ENCODE data around the gene GUCY1A2.
"Not testable (repeated sequence)": the region's sequence is repeated elsewhere in the genome, so short reads cannot be mapped to it uniquely, and the experiment has no call there.

GUCY1A2 gene, protein sequence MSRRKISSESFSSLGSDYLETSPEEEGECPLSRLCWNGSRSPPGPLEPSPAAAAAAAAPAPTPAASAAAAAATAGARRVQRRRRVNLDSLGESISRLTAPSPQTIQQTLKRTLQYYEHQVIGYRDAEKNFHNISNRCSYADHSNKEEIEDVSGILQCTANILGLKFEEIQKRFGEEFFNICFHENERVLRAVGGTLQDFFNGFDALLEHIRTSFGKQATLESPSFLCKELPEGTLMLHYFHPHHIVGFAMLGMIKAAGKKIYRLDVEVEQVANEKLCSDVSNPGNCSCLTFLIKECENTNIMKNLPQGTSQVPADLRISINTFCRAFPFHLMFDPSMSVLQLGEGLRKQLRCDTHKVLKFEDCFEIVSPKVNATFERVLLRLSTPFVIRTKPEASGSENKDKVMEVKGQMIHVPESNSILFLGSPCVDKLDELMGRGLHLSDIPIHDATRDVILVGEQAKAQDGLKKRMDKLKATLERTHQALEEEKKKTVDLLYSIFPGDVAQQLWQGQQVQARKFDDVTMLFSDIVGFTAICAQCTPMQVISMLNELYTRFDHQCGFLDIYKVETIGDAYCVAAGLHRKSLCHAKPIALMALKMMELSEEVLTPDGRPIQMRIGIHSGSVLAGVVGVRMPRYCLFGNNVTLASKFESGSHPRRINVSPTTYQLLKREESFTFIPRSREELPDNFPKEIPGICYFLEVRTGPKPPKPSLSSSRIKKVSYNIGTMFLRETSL

DNA sequence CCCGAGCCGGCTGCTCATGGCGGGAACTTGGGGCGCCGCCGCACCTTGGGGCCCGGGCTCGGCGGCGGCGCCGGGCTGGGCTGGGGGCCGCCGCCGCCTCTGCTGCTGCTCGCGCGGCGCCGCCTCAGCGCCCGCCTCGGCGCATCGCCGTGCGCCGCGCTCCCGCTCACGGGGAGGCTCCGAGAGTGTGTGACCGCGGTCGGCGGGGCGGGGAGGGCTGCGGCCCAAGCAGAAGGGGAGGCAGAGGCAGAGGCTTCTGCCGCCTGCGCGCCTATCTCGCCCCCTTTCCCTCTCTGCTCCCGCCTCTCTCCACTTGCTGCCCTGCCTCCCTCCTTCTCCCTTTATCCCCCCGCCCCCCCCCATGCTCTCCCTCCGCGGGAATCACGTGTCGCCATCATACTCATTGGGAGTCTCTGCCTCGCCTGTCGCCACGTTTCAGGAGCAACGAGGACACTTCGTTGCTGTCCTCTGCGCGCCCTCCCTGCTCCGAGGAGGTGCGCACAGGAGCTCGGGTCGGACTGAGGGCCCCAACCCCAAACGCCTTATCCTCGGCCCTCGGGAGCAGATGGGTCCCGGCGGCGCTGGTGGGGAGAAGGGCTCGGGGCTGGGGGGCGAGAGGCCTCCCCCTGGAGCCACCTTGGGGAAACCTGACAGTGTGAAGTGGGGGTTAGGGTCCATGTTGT, at the start of gene GUCY1A2:
Gene GUCY1A2, minus strand, starts transcription at position 258 of the 683 bp plus-strand sequence. CDS start 421 bp downstream, outside the sequence.
- no peak for DNase-seq

DNA sequence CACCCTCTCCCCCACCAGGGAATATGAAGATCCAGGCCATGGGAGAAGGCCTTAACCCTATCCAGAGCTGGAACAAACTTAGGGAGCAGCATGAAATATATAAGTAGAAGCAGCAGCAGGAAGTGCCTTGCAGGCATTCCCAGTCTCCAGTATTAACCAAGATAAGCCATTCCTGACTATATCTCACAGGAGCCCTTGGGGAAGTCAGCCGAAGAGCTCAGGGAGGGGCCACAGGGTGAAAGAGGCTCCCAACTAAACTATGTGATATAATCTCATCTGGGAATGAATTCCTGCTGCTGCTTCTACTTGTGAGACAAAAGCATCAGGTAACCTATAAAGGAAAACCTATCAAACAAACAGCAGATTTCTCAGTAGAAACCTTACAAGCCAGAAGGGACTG, 36.1 kb upstream of the GUCY1A2 start:
- no peak for DNase-seq

DNA sequence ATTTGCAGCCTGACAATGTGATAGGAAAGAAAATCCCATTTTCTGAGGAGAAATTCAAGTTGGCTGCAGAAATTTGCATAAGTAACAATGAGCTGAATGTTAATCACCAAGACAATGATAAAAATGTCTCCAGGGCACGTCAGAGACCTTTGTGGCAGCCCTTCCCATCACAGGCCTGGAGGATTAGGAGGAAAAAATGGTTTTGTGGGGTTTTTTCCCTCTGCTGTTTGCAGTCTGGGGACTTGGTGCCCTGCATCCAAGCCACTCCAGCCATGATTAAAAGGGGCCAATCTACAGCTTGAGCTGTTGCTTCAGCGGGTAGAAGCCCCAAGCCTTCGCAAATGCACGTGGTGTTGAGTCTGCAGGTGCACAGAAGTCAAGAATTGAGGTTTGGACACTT, 33.1 kb upstream of the GUCY1A2 start:
- DNase-seq = not testable (repeated sequence)

DNA sequence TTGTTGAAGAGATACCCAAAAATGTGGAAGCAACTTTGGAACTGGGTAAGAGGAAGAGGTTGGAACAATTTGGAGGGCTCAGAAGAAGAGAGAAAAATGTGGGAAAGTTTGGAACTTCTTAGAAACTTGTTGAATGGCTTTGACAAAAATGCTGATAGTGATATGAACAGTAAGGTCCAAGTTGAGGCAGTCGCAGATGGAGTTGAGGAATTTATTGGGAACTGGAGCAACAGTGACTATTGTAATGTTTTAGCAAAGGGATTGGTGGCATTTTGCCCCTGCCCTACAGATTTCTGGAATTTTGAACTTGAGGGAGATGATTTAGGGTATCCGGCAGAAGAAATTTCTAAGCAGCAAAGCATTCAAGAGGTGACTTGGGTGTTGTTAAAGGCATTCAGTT, 32.6 kb upstream of the GUCY1A2 start:
- DNase-seq = not testable (repeated sequence)

DNA sequence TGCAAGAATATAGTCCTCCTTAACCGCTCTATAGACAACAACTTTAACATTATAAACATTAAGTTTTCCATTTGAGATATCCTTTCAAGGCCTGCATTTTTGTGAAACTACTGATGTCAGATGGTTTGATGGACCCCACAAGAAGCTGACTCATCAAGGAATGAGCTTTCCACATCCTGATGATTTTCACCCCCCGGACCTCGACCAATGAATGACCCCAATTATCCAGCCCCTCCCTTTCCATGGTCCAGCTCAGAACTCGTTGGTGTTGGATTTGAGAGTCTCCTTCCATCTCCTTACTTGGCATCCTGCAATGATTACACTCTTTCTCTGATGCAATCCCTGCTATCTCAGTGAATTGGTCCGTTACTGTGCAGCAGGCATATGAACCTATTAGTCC, 31.8 kb upstream of the GUCY1A2 start:
- no peak for DNase-seq

DNA sequence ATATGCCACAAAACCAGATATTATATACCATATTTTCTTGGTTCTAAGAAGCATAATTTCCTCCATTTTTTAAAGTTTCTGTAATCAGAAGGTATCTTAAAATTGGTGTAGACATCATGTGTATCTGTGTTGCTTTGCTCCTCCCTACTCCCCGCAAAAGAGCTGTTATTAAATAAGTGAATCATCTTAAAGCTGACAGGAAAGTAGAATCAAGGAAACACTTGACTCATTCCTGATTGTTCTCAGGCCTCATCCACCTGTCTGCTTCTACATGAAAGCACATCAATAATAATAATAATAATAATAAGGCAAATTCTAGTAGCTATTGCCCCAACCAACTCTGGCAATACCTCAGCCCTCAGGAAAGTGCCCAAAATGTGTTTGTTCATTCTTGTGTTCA, 26.2 kb upstream of the GUCY1A2 start:
- no peak for DNase-seq

DNA sequence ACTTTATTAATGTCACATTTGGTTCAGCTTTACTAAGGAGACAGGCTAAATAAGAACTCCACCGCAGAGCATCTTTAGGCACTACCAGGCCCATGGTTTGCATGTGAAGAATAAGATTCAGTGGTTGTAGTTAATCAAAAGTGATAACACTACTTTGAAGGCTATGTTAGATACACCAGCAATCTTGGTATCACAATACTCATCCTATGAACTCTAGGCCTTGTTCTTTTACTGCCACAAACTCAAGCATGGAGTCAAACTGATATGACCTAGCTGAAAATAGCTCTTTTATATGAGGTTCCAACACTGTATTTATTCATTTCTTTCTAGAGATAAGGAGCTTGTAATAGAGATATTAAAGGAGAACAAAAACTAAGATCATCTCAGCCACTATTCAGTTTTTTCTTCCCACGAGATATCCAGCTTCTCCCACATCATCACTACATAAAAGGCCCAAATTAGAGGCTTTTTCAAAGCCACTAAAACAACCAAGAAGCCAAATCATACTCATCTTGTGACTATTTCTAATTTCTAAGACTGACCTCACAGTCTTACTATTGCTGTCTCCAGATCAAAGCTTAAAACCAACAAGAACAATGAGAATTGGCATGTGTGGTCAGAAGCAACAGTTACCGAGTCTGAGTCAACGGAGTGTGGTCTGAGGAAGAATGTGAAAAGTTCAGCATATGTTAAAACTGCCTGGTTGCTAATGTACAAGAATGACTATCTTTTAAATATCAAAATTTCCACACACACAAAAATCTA, 25.1 kb upstream of the GUCY1A2 start:
- DNase-seq = no peak

DNA sequence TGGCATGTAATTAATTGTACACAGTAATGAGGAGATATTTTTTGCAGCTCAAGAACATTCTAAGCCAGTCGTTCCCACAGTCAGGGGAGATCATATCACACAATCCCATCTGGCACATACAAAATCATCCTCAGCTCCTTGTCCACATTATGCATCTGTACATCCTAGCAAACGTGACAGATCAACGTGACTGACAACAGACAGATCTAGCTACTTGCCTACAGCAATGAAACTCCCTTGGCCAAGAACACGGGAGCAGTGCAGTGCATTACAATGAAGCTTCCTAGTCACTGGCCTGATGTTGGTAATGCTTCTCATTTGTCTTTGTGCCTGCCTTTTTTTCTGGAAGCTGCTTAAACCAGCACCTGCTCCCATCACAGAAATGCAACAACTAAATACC, 24.5 kb upstream of the GUCY1A2 start:
- peak; percentile 82 for DNase-seq

DNA sequence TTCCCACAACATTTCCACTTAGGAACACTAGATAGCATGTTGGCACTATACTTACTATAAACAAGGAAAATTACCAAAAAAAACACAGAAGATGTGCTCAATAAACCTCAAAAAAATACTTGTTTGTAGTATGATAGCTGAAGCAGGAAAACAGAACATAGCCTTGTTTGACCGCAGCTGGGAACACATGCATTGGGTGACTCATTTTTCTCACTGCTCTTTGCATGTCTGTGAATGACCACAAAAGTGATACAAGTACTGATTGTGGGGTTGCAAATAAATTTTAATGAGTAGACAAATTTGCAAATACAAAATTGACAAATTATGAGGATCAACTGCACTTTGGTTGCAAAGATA, 22.8 kb upstream of the GUCY1A2 start:
- no peak for DNase-seq

DNA sequence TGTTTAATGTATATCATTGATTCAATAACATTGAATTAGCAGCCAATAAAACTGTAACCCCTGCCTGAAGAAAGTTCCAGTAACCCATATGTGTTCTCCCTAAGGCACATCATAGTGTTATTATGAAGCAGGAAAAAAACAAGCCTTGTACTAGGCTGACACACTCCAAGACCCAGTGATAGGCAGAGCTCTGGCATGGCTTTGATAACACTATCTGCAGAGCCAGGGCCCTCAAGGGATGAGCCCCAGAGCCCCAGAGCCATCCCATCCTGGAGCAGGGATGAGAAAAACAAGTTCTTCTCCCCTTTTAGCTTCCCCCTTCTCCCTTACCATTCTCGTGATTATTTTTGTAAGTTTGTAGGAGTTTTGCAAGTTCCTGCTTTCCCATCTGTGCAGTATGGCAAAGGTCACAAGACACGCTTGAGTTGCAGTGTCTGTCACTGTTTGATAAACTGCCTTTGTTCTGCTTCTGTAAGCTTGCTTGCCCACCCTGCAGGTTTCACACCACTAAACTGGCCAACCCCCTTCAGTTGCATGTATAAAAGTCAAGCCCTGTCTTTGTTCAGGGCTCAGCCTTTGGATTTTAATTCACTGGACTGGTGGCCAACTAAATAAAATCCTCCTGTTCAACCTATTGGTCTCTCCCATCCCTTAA, 22.3 kb upstream of the GUCY1A2 start:
- DNase-seq = no peak

DNA sequence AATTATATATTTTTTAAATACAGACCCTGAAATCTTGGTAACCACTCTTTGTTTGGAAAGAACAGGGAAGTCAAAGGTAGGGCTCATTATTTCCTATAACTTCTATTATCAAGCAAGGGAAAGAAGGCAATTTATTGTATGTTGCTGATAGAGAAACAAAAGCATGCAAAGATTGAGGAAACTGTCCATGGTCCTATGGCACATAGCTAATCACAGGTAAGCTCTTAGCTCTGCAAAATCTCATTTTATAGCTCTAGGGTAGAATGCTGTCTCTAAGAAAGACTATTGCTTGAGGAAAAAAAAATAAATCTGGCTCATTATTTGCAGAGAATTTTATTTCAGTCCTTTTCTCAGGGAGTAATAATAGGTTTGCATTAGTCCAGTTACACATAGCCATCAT, 7.4 kb upstream of the GUCY1A2 start:
- no peak for DNase-seq

DNA sequence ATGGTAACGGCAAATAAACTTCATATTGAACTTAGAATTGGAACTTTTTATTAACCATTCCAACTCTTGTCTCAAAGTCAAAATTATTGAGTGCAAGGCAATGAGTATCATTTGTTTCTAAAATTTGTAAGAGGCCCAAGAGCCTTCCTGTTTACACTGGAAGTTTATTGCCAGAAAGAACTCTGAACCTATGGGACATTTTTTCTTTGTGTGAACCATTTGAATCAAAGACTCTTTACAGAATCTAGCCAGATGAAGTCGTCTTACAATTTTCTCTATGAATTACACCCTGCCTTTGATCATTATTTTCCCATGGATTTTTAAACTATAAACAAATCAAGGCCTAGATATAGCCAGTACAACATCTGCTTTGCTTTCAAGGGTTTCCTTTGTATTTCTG, 2.3 kb upstream of the GUCY1A2 start:
- no peak for DNase-seq

DNA sequence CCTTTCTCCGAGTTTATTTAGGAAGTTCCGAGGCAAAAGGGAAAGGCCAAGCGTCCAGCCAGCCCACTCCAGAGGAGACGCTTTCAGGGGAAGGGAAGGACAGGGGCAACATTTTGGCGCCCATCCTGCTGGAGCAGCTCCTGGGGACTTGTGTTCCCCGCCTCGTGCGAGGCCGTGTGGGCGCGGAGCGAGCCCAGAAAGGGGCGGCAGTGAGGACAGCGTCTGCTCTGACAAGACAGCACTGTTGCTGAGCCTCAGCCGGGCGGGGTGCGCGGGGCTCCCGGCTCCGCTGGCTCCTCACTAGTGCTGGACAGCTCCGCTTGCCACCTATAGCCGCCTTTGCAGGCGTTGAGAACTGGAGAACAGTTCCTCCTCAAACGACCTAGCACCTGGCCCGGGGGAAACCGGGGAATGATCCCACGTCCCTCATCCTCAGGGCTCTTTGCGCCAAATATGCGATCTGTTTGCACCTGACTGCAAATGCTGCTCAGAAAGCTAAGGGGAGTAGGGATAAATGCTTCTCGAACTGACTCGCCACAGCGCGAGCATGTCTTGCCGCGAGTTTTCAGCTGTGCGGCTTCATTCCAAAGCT, 722 bp upstream of the GUCY1A2 start:
- DNase-seq = no peak

DNA sequence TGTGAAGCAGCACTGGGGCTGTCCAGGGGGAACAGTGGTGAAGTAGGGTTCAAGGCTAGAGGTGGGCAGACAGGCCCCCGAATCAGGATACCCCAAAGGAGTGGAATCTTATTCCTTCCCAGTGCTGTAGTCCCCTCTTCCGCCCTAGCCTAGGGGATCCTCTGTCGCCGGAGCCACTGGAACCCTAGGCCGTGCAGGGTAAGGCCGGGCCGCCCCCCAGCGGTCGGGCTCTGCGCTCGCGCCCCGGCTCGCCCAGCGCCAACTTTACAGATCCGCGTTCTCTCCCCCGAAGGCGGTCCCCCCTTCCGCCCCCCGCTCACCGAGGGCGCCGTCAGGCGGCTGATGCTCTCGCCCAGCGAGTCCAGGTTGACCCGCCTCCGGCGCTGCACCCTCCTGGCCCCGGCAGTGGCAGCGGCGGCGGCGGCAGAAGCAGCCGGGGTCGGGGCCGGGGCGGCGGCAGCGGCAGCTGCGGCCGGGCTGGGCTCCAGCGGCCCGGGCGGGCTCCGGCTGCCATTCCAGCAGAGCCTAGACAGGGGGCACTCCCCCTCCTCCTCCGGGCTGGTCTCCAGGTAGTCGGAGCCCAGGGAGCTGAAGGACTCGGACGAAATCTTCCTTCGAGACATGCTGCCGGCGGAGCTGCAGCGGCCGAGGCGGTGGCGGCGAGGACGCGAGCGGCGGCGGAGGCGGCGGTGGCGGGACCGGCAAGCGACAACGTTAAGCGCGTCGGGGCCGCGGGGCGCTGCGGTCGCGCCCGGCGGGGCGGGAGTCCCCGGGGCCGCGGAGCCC, 650 bp downstream of the GUCY1A2 start:
- DNase-seq = no peak

DNA sequence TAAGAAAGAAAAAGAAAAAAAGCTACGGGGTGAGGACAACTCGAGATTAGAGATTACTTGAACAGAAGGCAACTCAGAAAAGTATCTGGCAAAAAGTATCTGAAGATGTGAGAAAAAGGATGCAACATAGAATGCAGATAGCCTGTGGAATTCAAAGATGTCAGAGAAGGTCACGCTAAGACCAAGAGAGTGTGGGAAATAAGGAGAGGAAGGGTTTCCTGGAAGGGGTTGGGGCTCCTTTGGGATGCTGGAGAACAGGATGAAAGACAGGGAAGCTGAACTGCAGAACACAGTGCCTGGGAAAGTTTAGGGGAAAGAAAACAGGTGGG, 1.2 kb downstream of the GUCY1A2 start:
- no peak for DNase-seq

DNA sequence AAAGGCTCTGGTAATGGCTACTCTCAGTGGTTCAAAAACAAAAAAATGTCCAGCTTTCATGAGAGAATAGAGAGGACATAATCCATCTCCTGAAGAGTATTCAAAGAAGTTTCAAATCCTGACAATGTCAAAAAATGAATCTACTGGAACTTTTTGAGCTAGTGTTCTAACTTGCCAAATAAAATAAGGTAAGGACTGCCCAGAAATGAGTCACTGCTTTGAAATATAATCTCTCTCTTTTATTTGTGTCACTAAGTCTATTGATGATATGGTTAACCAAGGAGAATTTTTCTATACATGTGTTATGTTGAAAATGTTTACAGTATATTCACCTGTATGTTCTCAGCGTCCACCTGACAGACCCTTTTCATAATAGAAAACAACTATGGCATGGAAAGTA, 3.4 kb downstream of the GUCY1A2 start:
- DNase-seq = no peak

DNA sequence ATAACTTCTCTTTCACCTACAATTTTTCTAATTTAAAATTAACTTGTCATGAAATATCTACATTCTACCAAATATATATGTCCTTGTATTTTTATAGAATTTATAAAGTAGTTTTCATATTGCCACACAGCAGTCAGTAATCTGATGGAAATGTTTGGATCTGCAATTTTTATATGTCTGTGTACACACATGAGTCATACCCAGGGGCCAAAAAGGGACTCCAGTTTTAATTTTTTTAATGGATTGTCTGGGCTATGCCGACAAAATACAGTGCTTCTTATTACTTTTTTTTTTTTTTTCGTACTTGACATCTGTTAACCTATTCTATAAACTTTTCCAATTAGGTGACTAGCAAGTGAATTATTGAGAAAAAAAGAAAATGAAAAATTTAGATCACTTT, 6.3 kb downstream of the GUCY1A2 start:
- no peak for DNase-seq

DNA sequence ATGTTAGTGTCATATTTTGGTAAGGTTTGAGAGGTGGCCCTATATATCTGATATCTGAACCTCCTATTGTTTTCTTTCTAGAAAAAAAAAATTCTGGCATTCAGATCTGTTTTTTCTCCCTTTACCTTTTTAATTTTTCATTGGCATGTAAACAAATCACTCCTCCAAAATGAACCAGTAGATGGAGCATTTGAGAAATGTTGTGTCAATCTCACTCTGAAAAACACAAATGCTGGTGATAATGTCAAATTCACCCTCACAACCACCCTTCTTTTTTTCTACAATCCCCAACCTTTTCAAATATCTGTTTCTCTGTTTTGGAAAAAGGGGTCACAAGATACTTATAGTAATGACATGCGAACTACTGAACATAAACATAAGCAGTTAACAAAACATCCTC, 9.1 kb downstream of the GUCY1A2 start:
- no peak for DNase-seq

DNA sequence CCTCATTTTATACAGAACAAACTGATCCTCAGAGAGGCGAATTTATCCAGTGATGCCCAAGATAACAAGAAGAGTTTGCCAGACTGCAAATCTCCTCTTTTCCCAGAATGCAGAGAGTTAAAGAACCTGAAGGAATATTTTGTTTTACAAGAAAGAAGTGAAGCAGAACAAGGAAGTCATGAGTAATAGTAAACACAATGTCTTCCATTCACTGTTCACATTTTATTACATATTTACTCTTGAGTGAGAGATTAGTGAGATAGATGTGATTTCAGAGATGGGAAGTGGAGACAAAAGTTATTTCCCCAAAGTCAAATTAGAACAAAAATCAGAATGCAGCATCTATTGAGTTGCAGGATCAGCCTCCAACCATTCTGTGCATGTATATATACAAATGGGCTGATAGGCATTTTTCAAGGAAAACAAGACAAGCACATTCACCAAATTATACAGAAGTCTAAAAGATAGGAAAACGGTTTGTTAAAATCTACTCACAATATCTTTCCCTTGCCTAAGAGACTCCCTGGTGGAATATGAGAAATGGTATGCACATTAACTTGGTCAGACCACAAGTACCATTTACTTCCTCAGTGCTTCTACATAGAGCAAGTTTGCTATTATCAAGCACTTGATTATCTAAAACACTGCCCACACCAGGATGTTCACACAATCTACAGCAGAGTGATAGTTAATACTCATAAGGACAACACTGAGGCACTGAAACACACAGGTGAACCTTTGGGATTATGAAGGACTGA, 12.0 kb downstream of the GUCY1A2 start:
- no peak for DNase-seq

DNA sequence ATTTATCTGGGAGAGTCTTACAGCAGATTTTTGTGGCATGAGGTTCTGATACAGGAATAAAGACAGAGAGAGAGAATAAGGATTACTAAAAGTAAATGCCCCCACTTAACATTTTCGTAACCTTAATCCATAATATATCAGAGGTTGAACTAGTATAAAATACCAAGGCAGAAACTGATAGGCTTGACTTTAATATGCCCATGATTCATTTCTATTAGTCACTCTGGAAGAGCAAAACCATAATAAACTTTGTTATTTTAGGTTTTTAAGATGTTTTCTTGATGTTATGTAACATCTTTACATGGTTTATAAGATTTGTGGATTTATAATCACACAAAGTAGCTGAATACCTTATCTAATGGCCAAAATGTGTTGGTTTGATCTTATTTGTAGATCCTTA, 19.1 kb downstream of the GUCY1A2 start:
- no peak for DNase-seq

DNA sequence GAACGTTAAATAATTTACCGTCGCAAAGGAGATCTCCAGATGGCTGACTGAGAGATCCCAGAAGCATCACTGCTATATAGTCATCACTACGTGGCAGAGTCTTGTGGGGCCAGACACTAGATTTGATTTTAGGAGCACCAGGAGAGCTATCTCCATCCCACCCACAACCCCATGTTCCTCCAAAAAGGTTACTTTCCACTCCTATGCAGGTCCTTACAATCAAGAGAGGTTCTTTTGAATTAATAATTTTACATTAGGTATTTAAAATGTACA, 19.4 kb downstream of the GUCY1A2 start:
- DNase-seq = no peak

All from NCI-H524 treated with DMSO at 0.1 percent for 48 hours (cell line).